CD14-positive monocyte (primary cell): ENCODE data around the gene IMPDH1. TPM values are rescaled to one million over a fixed set of nuclear protein-coding genes. Genes with fewer than 3 reads are reported as not detected.

Experiments used
- DNase-seq, 3 donors: peaks; one replicate each; pipeline ENCODE4 v3.0.0-alpha.2; 2011 to 2022
- H2AFZ ChIP-seq: 2 replicates; pipeline ENCODE4 v1.6.0; 2012; ENCODE audit warnings: mild to moderate bottlenecking, low read depth, low read length, inconsistent platforms; ENCODE audit not compliant: insufficient read depth, poor library complexity, severe bottlenecking
- H3K27ac ChIP-seq, 2 donors: 1 replicate in 1 of 2; 2 replicates in 1 of 2; pipeline ENCODE4 v1.5.1; 2012 to 2013; ENCODE audit warnings: low read length in 2 of 2, control low read depth in 1 of 2, inconsistent platforms in 1 of 2, low read depth in 1 of 2, mild to moderate bottlenecking in 1 of 2
- H3K27me3 ChIP-seq, 2 donors: one replicate each; pipeline versions ENCODE4 v1.6.0 to v1.6.1; 2011 to 2013; ENCODE audit warnings: low read length in 2 of 2; ENCODE audit not compliant: control insufficient read depth in 2 of 2, insufficient read depth in 2 of 2
- H3K36me3 ChIP-seq, 2 donors: replicated peaks in 1 of 2; 1 replicate in 1 of 2; 2 replicates in 1 of 2; pipeline versions ENCODE4 v1.5.1 to v1.6.1; 2012 to 2013; ENCODE audit warnings: low read length in 2 of 2, control low read depth in 1 of 2, inconsistent platforms in 1 of 2, mild to moderate bottlenecking in 1 of 2; ENCODE audit not compliant: insufficient read depth in 2 of 2, control insufficient read depth in 1 of 2
- H3K4me1 ChIP-seq, 2 donors: 1 replicate in 1 of 2; 2 replicates in 1 of 2; pipeline versions ENCODE4 v1.5.1 to v1.6.1; 2012 to 2013; ENCODE audit warnings: low read length in 2 of 2, control low read depth in 1 of 2, inconsistent platforms in 1 of 2, mild to moderate bottlenecking in 1 of 2, moderate library complexity in 1 of 2; ENCODE audit not compliant: insufficient read depth in 2 of 2, control insufficient read depth in 1 of 2
- H3K4me2 ChIP-seq: replicated peaks from 2 replicates; pipeline ENCODE3; 2012; ENCODE audit warnings: low read length, moderate library complexity, mild to moderate bottlenecking; ENCODE audit not compliant: poor library complexity, severe bottlenecking; ENCODE audit errors: extremely low read depth
- H3K4me3 ChIP-seq, 3 experiments: fragments of 200-600 bp in 1 of 3; sonication (generic) in 1 of 3; replicated peaks in 1 of 3; 1 replicate in 2 of 3; 2 replicates in 1 of 3; pipeline ENCODE4 v1.5.1; 2011 to 2013; ENCODE audit warnings: low read length in 3 of 3, mild to moderate bottlenecking in 3 of 3, control low read depth in 2 of 3, low read depth in 2 of 3, inconsistent platforms in 1 of 3, moderate library complexity in 1 of 3
- H3K79me2 ChIP-seq: 2 replicates; pipeline ENCODE4 v1.6.0; 2012; ENCODE audit warnings: mild to moderate bottlenecking, control low read depth, inconsistent platforms, low read length, moderate library complexity; ENCODE audit not compliant: insufficient read depth
- H3K9ac ChIP-seq: 2 replicates; pipeline ENCODE4 v1.6.0; 2017; ENCODE audit warnings: low read length, mild to moderate bottlenecking; ENCODE audit not compliant: insufficient read depth, poor library complexity, severe bottlenecking
- H3K9me3 ChIP-seq, 2 donors: replicated peaks in 1 of 2; 1 replicate in 1 of 2; 2 replicates in 1 of 2; pipeline versions ENCODE4 v1.5.1 to v1.6.1; 2012 to 2013; ENCODE audit warnings: low read length in 2 of 2, control low read depth in 1 of 2; ENCODE audit not compliant: control insufficient read depth in 1 of 2, insufficient read depth in 1 of 2
- H4K20me1 ChIP-seq: 2 replicates; pipeline ENCODE4 v1.6.0; 2012; ENCODE audit warnings: mild to moderate bottlenecking, low read length, control low read depth, moderate library complexity; ENCODE audit not compliant: insufficient read depth
- H3K27ac Mint-ChIP-seq, 7 donors: one replicate each; pipeline ENCODE4 v1.8.0; 2020; ENCODE audit warnings: mild to moderate bottlenecking in 7 of 7, mixed read lengths in 7 of 7, moderate library complexity in 6 of 7, inconsistent platforms in 2 of 7
- H3K27me3 Mint-ChIP-seq, 3 donors: one replicate each; pipeline ENCODE4 v1.8.0; 2021 to 2022; ENCODE audit warnings: low read depth in 3 of 3, mild to moderate bottlenecking in 3 of 3, mixed read lengths in 3 of 3, moderate library complexity in 3 of 3, inconsistent platforms in 1 of 3
- H3K36me3 Mint-ChIP-seq, 2 donors: one replicate each; pipeline ENCODE4 v1.8.0; 2020; ENCODE audit warnings: mixed read lengths in 2 of 2, inconsistent platforms in 1 of 2, mild to moderate bottlenecking in 1 of 2
- H3K4me1 Mint-ChIP-seq: one replicate; pipeline ENCODE4 v1.8.0; 2020; ENCODE audit warnings: mild to moderate bottlenecking, mixed read lengths
- H3K4me3 Mint-ChIP-seq, 2 donors: one replicate each; pipeline ENCODE4 v1.8.0; 2020; ENCODE audit warnings: mild to moderate bottlenecking in 2 of 2, mixed read lengths in 2 of 2, moderate library complexity in 1 of 2
- H3K9me3 Mint-ChIP-seq, 7 donors: one replicate each; pipeline ENCODE4 v1.8.0; 2020 to 2022; ENCODE audit warnings: mixed read lengths in 7 of 7, mild to moderate bottlenecking in 6 of 7, moderate library complexity in 6 of 7, inconsistent platforms in 2 of 7
- CTCF ChIP-seq: fragments of 200-600 bp; IDR thresholded peaks from one replicate; pipeline ENCODE4 v1.8.0; 2022; ENCODE audit warnings: antibody characterized with exemption, mild to moderate bottlenecking
- WGBS: methylation state at CpG from one replicate; pipeline ENCODE4 v1.1.5; 2013; ENCODE audit warnings: missing lambda C conversion rate; ENCODE audit not compliant: insufficient coverage; 5-methylcytosine and 5-hydroxymethylcytosine counted together
- intact Hi-C, 2 donors: fragments of 100-400 bp; cut with micrococcal nuclease; formaldehyde crosslinking; loops; one replicate each; pipeline versions ENCODE4 v1.15.0 to v1.15.1; 2023
- polyA plus RNA-seq, 3 donors: library from polyadenylated mRNA; depleted of rRNA in 1 of 3; unstranded in 2 of 3; stranded (reverse) in 1 of 3; fragments of 300-500 nt in 2 of 3; fragments of >200 nt in 1 of 3; fragmentation: Illumina TruSeq in 2 of 3; gene quantifications; 1 replicate in 2 of 3; 2 replicates in 1 of 3; pipeline ENCODE4 v1.2.3, GENCODE V29; 2012 to 2021

Gene IMPDH1
- polyA plus RNA-seq, 3 donors, result 110 to 259 (median 152) TPM

- H3K4me2 ChIP-seq, result no peak overlapping the region
- H3K27ac ChIP-seq, result no peak overlapping the region
- no peaks in the 10 kb centered on the region for H3K36me3 ChIP-seq
- Mint-ChIP-seq H3K27ac (no peak overlapping the region), H3K4me3 (no peak overlapping the region), H3K36me3 (no peaks in the 10 kb centered on the region), H3K4me1 (peaks cover 6% of the 10 kb centered on the region), H3K9me3 (no peaks in the 10 kb centered on the region), H3K27me3 (peaks cover 2 to 4% (median 3%) of the 10 kb centered on the region in 3 donors)
- H3K9me3 ChIP-seq, result no peaks in the 10 kb centered on the region
- DNase-seq, result no peak
- 100% methylated on average over 3 of the region's 3 CpGs for WGBS
- H3K27me3 ChIP-seq, result no peaks in the 10 kb centered on the region
- no peak for TF ChIP-seq CTCF
- H2AFZ ChIP-seq, result no peak overlapping the region
- H4K20me1 ChIP-seq, result no peaks in the 10 kb centered on the region
- H3K4me3 ChIP-seq, result no peak overlapping the region
- intact Hi-C loops, result no loop called here
- no peak overlapping the region for H3K9ac ChIP-seq
- peaks cover 5 to 7% of the 10 kb centered on the region in 2 donors for H3K4me1 ChIP-seq
- H3K79me2 ChIP-seq, result no peaks in the 10 kb centered on the region
Measured at GRCh38 chr7:128376077-128376476, 33.7 kb downstream of the IMPDH1 start.

- H3K4me1 Mint-ChIP-seq, result no peaks in the 10 kb centered on the region
- no peaks in the 10 kb centered on the region for H3K27me3 ChIP-seq
- H3K36me3 ChIP-seq, result no peaks in the 10 kb centered on the region
- no peak overlapping the region for H3K4me2 ChIP-seq
- no peak for DNase-seq
- H3K79me2 ChIP-seq, result no peaks in the 10 kb centered on the region
- no peaks in the 10 kb centered on the region for H3K36me3 Mint-ChIP-seq
- no peak overlapping the region for H3K27ac Mint-ChIP-seq
- intact Hi-C loops, result no loop called here
- WGBS, result no CpG with 5 or more reads among the region's 1 CpG
- no peak overlapping the region for H3K4me3 Mint-ChIP-seq
- TF ChIP-seq CTCF, result no peak
- H3K4me1 ChIP-seq, result no peaks in the 10 kb centered on the region
- H3K9ac ChIP-seq, result no peak overlapping the region
- no peaks in the 10 kb centered on the region for H3K9me3 Mint-ChIP-seq
- no peaks in the 10 kb centered on the region for H3K9me3 ChIP-seq
- no peak overlapping the region for H2AFZ ChIP-seq
- H3K27ac ChIP-seq, result no peak overlapping the region
- H3K4me3 ChIP-seq, result no peak overlapping the region
- peaks cover 3 to 5% (median 4%) of the 10 kb centered on the region in 3 donors for H3K27me3 Mint-ChIP-seq
- no peaks in the 10 kb centered on the region for H4K20me1 ChIP-seq
Measured at GRCh38 chr7:128374041-128374440, 35.7 kb downstream of the IMPDH1 start.
